GM23248 (cell line): ENCODE results near the gene ARGFX. TPM values are rescaled to one million over a fixed set of nuclear protein-coding genes. Genes with fewer than 3 reads are reported as not detected.

ENCODE experiments used
- DNase-seq: peaks from one replicate; pipeline ENCODE4 v3.0.0-alpha.2; 2015
- H2AFZ ChIP-seq: fragments of 200-600 bp; sonication (generic); 2 replicates; pipeline ENCODE4 v1.6.1; 2016; ENCODE audit warnings: antibody characterized with exemption
- H3F3A ChIP-seq: fragments of 200-600 bp; sonication (generic); 2 replicates; pipeline ENCODE4 v1.6.1; 2016; ENCODE audit warnings: mild to moderate bottlenecking, antibody characterized with exemption, mixed run types; ENCODE audit not compliant: insufficient read depth
- H3K27ac ChIP-seq: fragments of 200-600 bp; sonication (generic); 2 replicates; pipeline ENCODE4 v1.5.1; 2016; ENCODE audit warnings: mild to moderate bottlenecking
- H3K27me3 ChIP-seq: fragments of 200-600 bp; sonication (generic); replicated peaks from 2 replicates; pipeline ENCODE4 v1.6.1; 2016; ENCODE audit warnings: mild to moderate bottlenecking; ENCODE audit not compliant: insufficient read depth
- H3K36me3 ChIP-seq: fragments of 200-600 bp; sonication (generic); 2 replicates; pipeline ENCODE4 v1.6.1; 2016; ENCODE audit warnings: low read depth, mild to moderate bottlenecking
- H3K4me1 ChIP-seq: fragments of 200-600 bp; sonication (generic); 2 replicates; pipeline ENCODE4 v1.6.1; 2016; ENCODE audit warnings: mild to moderate bottlenecking; ENCODE audit not compliant: insufficient read depth
- H3K4me2 ChIP-seq: fragments of 200-600 bp; sonication (generic); one replicate; pipeline ENCODE4 v1.6.1; 2016; ENCODE audit warnings: mild to moderate bottlenecking; ENCODE audit not compliant: unreplicated experiment
- H3K4me3 ChIP-seq: fragments of 200-600 bp; sonication (generic); 2 replicates; pipeline ENCODE4 v1.5.1; 2016; ENCODE audit warnings: mild to moderate bottlenecking
- H3K79me2 ChIP-seq: fragments of 200-600 bp; sonication (generic); 2 replicates; pipeline ENCODE4 v1.6.1; 2016; ENCODE audit warnings: mild to moderate bottlenecking; ENCODE audit not compliant: insufficient read depth
- H3K9ac ChIP-seq: fragments of 200-600 bp; sonication (generic); 2 replicates; pipeline ENCODE4 v1.6.1; 2016; ENCODE audit warnings: mild to moderate bottlenecking
- H3K9me2 ChIP-seq: fragments of 200-600 bp; sonication (generic); 2 replicates; pipeline ENCODE4 v1.6.1; 2016; ENCODE audit warnings: mixed run types, mild to moderate bottlenecking, moderate library complexity; ENCODE audit not compliant: insufficient read depth
- H3K9me3 ChIP-seq: fragments of 200-600 bp; sonication (generic); one replicate; pipeline ENCODE4 v1.6.1; 2017; ENCODE audit warnings: low read depth
- H4K20me1 ChIP-seq: fragments of 200-600 bp; sonication (generic); 2 replicates; pipeline ENCODE4 v1.6.0; 2016; ENCODE audit not compliant: insufficient read depth
- EZH2 ChIP-seq: fragments of 200-600 bp; sonication (generic); IDR thresholded peaks from 2 replicates; pipeline ENCODE4 v1.6.1; 2018; ENCODE audit warnings: antibody characterized with exemption, mild to moderate bottlenecking; ENCODE audit not compliant: insufficient read depth, poor library complexity, severe bottlenecking
- EZH2phosphoT487 ChIP-seq: fragments of 200-600 bp; sonication (generic); IDR thresholded peaks from 2 replicates; pipeline ENCODE4 v1.6.1; 2018; ENCODE audit warnings: antibody characterized with exemption, moderate library complexity, mild to moderate bottlenecking, low read depth; ENCODE audit not compliant: insufficient read depth
- whole genome bisulfite sequencing, 2 experiments: methylation state at CpG; one replicate each; pipeline ENCODE4 v1.1.6; 2015 to 2017; ENCODE audit warnings: low lambda C conversion rate in 2 of 2, low coverage in 1 of 2; ENCODE audit errors: missing lambda C conversion rate in 2 of 2; 5-methylcytosine and 5-hydroxymethylcytosine counted together
- in situ Hi-C: fragments of 300-500 bp; cut with MboI; formaldehyde crosslinking; loops from 2 replicates; pipeline ENCODE4 v1.15.0; 2020
- polyA plus RNA-seq: library from polyadenylated mRNA; unstranded; fragments of >200 nt; fragmentation: Nextera tagmentation; extraction: Ambion mirVana; gene quantifications from 2 replicates; pipeline ENCODE4 v1.2.1, GENCODE V29; 2016
- total RNA-seq: library from RNA; depleted of rRNA; stranded (reverse); fragments of >200 nt; shearing (Covaris generic); gene quantifications from 2 replicates; pipeline ENCODE4 v1.2.3, GENCODE V29; 2014

Gene ARGFX
- total and polyA plus RNA-seq, 2 experiments from 2014 or later = not detected

GRCh38 chr3:121566773-121567172 lies 976 bp upstream of the ARGFX start:
- no peak overlapping the region for H3K27ac ChIP-seq
- no peaks in the 10 kb centered on the region for H3K9me3 ChIP-seq
- no peaks in the 10 kb centered on the region for H4K20me1 ChIP-seq
- H3K4me3 ChIP-seq = no peak overlapping the region
- no peaks in the 10 kb centered on the region for H3K4me1 ChIP-seq
- H3F3A ChIP-seq = no peaks in the 10 kb centered on the region
- no peaks in the 10 kb centered on the region for H3K9me2 ChIP-seq
- H3K79me2 ChIP-seq = no peaks in the 10 kb centered on the region
- TF ChIP-seq EZH2 (no peak), EZH2phosphoT487 (no peak)
- no peaks in the 10 kb centered on the region; the same call in 1 of the 2 replicates for H3K27me3 ChIP-seq
- no peak for DNase-seq
- in situ Hi-C loops = loop anchor here (25.0 kb wide), 1 partner anchor 696 kb away; no protein-coding TSS in a partner anchor
- no peaks in the 10 kb centered on the region for H3K36me3 ChIP-seq
- no peak overlapping the region for H3K9ac ChIP-seq
- H3K4me2 ChIP-seq = no peak overlapping the region
- WGBS, 2 experiments = 77 to 80% methylated on average over 9 of the region's 9 CpGs
- no peak overlapping the region for H2AFZ ChIP-seq

- H3K9me3 ChIP-seq = no peaks in the 10 kb centered on the region
- no peak for DNase-seq
- H4K20me1 ChIP-seq = no peaks in the 10 kb centered on the region
- TF ChIP-seq EZH2 = no peak
- no peak for TF ChIP-seq EZH2phosphoT487
- H3K4me1 ChIP-seq = no peaks in the 10 kb centered on the region
- in situ Hi-C loops = loop anchor here (25.0 kb wide), 1 partner anchor 688 kb away; no protein-coding TSS in a partner anchor
- H3K36me3 ChIP-seq = no peaks in the 10 kb centered on the region
- H3K4me2 ChIP-seq = no peak overlapping the region
- H3K27me3 ChIP-seq = no peaks in the 10 kb centered on the region; the same call in 1 of the 2 replicates
- no peak overlapping the region for H3K4me3 ChIP-seq
- no peaks in the 10 kb centered on the region for H3K9me2 ChIP-seq
- H3K79me2 ChIP-seq = no peaks in the 10 kb centered on the region
- H3F3A ChIP-seq = no peaks in the 10 kb centered on the region
- no peak overlapping the region for H2AFZ ChIP-seq
- WGBS, 2 experiments = 73 to 74% methylated on average over 6 of the region's 6 CpGs
- no peak overlapping the region for H3K9ac ChIP-seq
- H3K27ac ChIP-seq = no peak overlapping the region
Observed at GRCh38 chr3:121574449-121574848, 6.7 kb downstream of the ARGFX start.

GRCh38 chr3:121581691-121582090 lies 13.9 kb downstream of the ARGFX start:
- in situ Hi-C loops = no loop called here
- 12% methylated on average over 2 of the region's 2 CpGs for WGBS, 2 experiments

GRCh38 chr3:121584418-121584817 lies 16.7 kb downstream of the ARGFX start:
- Histone ChIP-seq H3K79me2 (no peaks in the 10 kb centered on the region), H3K4me1 (no peaks in the 10 kb centered on the region), H3K36me3 (no peaks in the 10 kb centered on the region), H3K4me3 (no peak overlapping the region), H2AFZ (no peak overlapping the region), H3K9me2 (no peaks in the 10 kb centered on the region), H3F3A (no peaks in the 10 kb centered on the region), H3K9ac (no peak overlapping the region), H4K20me1 (no peaks in the 10 kb centered on the region), H3K9me3 (no peaks in the 10 kb centered on the region), H3K27ac (no peak overlapping the region), H3K4me2 (no peak overlapping the region), H3K27me3 (no peaks in the 10 kb centered on the region; the same call in 1 of the 2 replicates)
- WGBS, 2 experiments = 48 to 50% methylated on average over 1 of the region's 1 CpG
- in situ Hi-C loops = no loop called here
- TF ChIP-seq EZH2phosphoT487 (no peak), EZH2 (no peak)
- DNase-seq = no peak

More at GRCh38 chr3:121581691-121582090, 13.9 kb downstream of the ARGFX start:
- DNase-seq = no peak
- Histone ChIP-seq H3K9ac (no peak overlapping the region), H3K4me3 (no peak overlapping the region), H3K4me1 (no peaks in the 10 kb centered on the region), H3K27ac (no peak overlapping the region), H3K36me3 (no peaks in the 10 kb centered on the region), H3K4me2 (no peak overlapping the region), H2AFZ (no peak overlapping the region), H3K27me3 (no peaks in the 10 kb centered on the region; the same call in 1 of the 2 replicates), H3K79me2 (no peaks in the 10 kb centered on the region), H4K20me1 (no peaks in the 10 kb centered on the region), H3K9me2 (no peaks in the 10 kb centered on the region), H3F3A (no peaks in the 10 kb centered on the region), H3K9me3 (no peaks in the 10 kb centered on the region)
- TF ChIP-seq EZH2 = no peak
- no peak for TF ChIP-seq EZH2phosphoT487
